Skeletal muscle cell (primary cell): ENCODE measurements around the gene KIAA2012.
A peak's percentile ranks its signal among the peaks of the same experiment; 100 is the strongest.

Source experiments
- DNase-seq: peaks from one replicate; pipeline ENCODE4 v3.0.0-alpha.2; 2010; ENCODE audit warnings: low read depth
- H3K4me3 ChIP-seq: 2 replicates; pipeline ENCODE4 v1.5.1; 2011; ENCODE audit warnings: low read depth, mild to moderate bottlenecking, control low read depth, low read length, moderate library complexity

Gene KIAA2012

DNA sequence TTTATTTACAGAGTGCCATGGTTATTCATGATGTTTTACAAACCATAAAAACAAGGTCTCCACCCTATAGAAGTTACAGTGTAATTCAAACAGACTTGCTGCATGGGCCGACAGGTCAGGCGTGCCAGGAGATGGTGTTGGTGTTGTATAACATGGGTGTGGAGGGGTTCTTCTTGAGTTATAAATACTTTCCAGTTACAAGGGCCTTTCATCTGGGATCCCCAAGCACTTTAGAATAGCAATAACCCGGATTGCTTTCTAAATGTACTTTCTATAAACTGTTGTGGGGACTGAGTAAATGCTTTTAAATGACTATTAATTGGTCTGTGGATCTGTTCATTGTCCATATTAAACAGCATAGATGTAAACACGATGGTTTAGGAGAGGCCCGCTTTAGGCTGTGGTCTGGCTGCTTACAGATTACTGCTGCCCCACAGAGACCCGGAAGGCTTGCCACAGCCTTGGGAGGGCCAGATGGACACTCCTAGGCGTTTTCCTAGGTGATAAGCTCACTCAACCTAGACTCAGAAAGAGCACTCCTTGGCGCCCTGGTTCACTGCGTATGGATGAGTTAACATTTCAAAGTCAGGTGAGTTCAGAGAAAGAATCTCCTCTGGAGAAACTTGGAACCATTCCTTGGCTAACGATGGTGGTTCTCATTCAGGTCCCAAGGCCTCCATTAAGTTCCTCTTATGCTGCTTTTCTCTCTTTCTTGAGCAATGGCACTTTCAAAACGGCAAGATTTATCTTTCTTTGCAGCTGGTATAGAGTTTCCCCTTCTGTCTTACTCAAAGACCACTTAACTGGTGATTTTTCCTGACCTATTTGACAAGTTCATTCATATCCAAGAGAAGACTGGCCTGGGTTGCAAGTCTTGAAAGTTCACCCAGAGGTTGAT is 3.6 kb upstream of the KIAA2012 start:
- no peak for DNase-seq

GRCh38 chr2:202071107-202071506 is 1.9 kb upstream of the KIAA2012 start:
- H3K4me3 ChIP-seq: no peak overlapping the region
- DNase-seq: no peak

More for the DNA sequence above, 3.6 kb upstream of the KIAA2012 start:
- H3K4me3 ChIP-seq: no peak overlapping the region

DNA sequence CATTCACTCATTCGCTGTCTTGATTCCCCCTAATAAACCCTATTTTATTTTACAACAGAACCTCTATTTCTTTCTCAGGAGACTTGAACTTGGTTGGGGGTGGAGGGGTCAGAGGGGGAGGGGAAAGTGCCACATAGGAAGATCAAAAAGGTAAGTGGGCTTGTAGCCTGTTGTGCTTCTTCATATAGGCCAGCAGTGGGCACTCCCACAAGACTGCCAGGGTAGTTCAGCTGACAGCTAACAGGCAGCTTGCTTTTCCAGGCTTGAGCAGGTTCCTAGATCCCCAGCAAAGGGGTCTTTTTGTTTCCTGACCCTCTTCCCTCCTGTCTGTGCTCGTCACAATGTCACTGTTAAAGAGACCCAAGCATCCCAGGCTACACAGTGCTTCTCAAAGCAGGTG is 829 bp upstream of the KIAA2012 start:
- H3K4me3 ChIP-seq: no peak overlapping the region
- no peak for DNase-seq

DNA sequence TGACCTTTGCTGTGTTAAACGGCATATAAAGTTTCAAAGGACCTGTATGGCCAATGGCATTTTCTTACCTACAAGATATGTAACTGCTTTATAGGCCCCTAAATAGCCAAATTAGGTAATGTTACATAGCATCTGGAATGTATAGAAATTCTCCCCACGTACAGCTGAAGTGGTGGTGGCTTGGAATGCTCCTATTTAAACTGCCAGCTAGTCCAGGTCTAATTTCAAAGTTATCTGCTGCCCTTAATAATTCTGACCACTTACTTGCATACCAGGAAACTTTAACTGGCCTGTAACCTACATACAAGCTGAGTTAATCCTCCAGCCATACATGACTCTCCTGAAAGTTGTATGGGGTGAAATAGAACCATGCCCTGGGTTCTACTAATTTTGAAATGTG is 1.3 kb downstream of the KIAA2012 start:
- no peak for DNase-seq
- H3K4me3 ChIP-seq: no peak overlapping the region

DNA sequence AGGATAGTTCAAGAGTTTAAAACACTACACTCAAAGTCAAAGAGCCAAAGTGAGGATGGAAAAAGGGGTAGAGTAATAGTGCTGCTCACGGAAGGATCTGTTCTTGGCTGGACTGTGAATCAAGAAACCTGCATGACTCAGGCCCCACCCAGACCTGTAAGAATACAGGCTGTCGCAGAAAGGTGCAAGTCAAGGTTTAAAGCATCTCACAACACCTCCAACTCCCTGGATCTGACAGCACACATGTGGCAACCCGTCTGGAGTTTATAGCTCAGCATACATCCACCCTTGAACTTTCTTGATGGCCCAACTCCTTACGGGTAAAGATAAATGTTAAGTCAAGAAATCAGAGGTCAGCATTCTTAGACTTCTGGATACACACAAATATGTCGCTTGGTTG is 6.3 kb downstream of the KIAA2012 start:
- no peak for DNase-seq
- H3K4me3 ChIP-seq: no peak overlapping the region

GRCh38 chr2:202084265-202084664 is 11.2 kb downstream of the KIAA2012 start:
- no peak overlapping the region for H3K4me3 ChIP-seq
- DNase-seq: no peak

GRCh38 chr2:202088777-202089176 is 15.7 kb downstream of the KIAA2012 start:
- H3K4me3 ChIP-seq: no peak overlapping the region
- DNase-seq: no peak

GRCh38 chr2:202090530-202090929 is 17.5 kb downstream of the KIAA2012 start:
- H3K4me3 ChIP-seq: no peak overlapping the region
- no peak for DNase-seq

DNA sequence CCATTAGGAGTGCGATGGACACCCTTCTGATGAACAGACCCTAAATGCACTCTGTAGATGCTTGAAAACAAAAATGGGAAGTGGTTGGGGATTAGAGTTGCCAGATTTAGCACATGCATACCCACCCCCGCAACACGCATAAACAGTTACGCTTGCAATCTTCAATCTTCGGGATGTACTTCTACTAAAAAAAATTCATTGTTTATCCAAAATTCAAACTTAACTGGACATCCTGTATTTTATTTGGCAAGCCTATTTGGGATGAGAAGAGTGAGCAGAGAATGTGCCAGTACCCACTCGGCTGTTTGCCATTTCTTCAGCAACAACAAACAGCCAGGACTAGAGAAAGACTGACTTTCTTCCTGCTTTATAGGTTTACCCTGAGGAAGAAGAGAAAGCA is 18.4 kb downstream of the KIAA2012 start:
- DNase-seq: no peak
- no peak overlapping the region for H3K4me3 ChIP-seq

DNA sequence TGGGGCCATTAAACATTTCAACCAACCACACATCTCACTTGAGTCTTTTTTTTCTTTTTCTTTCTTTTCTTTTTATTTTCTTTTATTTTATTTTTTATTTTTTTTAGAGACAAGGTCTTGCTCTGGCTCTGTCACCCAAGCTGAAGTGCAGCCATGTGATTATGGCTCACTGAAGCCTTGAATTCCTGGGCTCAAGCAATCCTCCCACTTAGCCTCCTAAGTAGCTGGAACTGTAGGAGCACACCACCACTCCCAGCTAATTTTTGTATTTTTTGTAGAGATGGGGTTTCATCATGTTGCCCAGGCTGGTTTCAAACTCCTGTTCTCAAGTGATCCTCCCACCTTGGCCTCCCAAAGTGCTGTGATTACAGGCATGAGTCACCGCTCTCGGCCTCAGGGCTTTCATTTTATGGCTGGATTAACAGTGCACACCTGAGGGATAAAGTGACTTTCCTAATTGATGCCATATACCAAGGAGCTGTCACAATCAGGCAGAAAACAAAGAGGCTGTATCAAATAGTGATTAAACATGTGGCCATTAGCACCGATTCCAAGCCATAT is 21.5 kb downstream of the KIAA2012 start:
- no peak overlapping the region for H3K4me3 ChIP-seq
- no peak for DNase-seq

GRCh38 chr2:202095235-202095634 is 22.2 kb downstream of the KIAA2012 start:
- DNase-seq: no peak
- no peak overlapping the region for H3K4me3 ChIP-seq

- no peak overlapping the region for H3K4me3 ChIP-seq
- peak; percentile 81 for DNase-seq
Measured at GRCh38 chr2:202096736-202097135, 23.7 kb downstream of the KIAA2012 start.

DNA sequence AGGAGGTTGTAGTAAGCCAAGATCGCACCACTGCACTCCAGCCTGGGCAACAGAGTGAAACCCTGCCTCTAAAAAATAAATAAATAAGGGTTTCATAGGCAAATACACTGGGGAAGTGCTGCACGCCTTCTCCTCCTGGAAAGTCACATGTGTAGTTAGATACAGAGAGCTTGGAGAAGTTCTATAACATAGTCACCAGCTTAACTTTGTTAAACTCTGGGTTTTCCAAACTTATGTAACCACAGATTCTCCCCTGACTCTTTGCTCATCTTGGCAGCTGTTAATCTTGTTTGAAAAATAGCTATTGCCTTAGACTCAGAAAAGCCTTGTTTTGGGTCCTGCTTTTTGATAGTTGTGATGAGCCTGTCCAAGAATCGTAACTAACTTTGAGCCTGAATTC is 25.2 kb downstream of the KIAA2012 start:
- DNase-seq: no peak
- H3K4me3 ChIP-seq: no peak overlapping the region

GRCh38 chr2:202099515-202099914 is 26.5 kb downstream of the KIAA2012 start:
- DNase-seq: no peak
- H3K4me3 ChIP-seq: no peak overlapping the region

DNA sequence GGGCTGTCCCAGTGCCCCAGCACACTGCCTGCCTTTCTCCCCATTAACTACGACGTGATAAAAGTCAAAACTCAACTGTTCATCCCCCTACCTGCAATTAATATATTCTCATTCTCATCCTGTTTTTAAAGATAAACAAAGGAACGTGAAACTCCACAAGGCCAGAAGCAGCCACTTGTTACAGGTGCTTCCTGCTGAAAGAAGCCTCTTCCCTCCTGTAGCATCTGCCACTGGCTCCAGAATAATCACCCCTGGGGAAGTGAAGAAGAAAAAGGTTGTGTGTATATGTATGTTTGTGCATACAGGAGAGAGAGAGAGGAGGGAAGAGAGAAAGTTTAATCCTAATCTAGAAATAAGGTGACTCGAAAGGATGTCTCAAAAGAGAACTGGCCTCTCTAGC is 27.1 kb downstream of the KIAA2012 start:
- H3K4me3 ChIP-seq: no peak overlapping the region
- no peak for DNase-seq

GRCh38 chr2:202101026-202101579 is 28.0 kb downstream of the KIAA2012 start:
- no peak for DNase-seq
- H3K4me3 ChIP-seq: no peak overlapping the region

GRCh38 chr2:202102425-202103000 is 29.5 kb downstream of the KIAA2012 start:
- no peak for DNase-seq
- H3K4me3 ChIP-seq: no peak overlapping the region

- H3K4me3 ChIP-seq: no peak overlapping the region
- no peak for DNase-seq
Measured at GRCh38 chr2:202104286-202104870, 31.3 kb downstream of the KIAA2012 start.

- no peak overlapping the region for H3K4me3 ChIP-seq
- DNase-seq: no peak
Measured at GRCh38 chr2:202105025-202105424, 32.0 kb downstream of the KIAA2012 start.

DNA sequence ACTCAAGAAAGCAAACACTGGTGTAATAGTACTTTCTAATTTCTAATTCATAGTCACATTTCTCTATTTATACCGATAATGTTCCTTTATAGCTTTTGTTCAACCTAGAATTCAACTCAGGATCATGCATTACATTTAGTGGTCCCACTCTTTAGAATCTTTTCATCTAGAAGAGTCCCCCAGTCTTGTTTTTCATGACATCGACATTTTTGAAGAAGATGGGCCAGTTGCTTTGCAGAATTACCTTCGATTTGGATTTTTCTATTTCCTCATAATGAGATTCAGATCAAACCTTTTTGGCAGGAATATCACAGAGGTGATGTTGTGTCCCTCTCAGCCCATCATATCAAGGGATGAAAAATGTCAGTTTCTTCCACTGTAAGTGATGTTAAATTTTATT is 35.3 kb downstream of the KIAA2012 start:
- no peak overlapping the region for H3K4me3 ChIP-seq
- DNase-seq: no peak
